Omental fat pad (tissue), 4 donors: ENCODE results near the gene FECH. TPM values are rescaled to one million over a fixed set of nuclear protein-coding genes. Genes with fewer than 3 reads are reported as not detected.

Source experiments
- ATAC-seq: fragments of 150-250 bp; one replicate; pipeline ENCODE4 v1.9.1; 2016; ENCODE audit warnings: mild to moderate bottlenecking, moderate library complexity; ENCODE audit not compliant: low FRiP score
- DNase-seq: peaks from one replicate; pipeline ENCODE4 v3.0.0-alpha.2; 2019; ENCODE audit warnings: low spot score
- CTCF ChIP-seq, 3 donors: fragments of 450-650 bp; IDR thresholded peaks; one replicate each; pipeline ENCODE4 v1.5.1; 2016 to 2017; ENCODE audit warnings: antibody characterized with exemption in 3 of 3, mild to moderate bottlenecking in 3 of 3, moderate library complexity in 2 of 3
- total RNA-seq, 4 donors: library from RNA; depleted of rRNA; stranded (reverse); fragments of >200 nt; gene quantifications; one replicate each; pipeline ENCODE4 v1.1.0, GENCODE V29; 2016

Gene FECH
- total RNA-seq, 4 donors from 2014 or later = 22.3 to 53.0 (median 31.7) TPM

GRCh38 chr18:57583297-57583835 is 3.1 kb downstream of the FECH start:
- no peak for TF ChIP-seq CTCF (IDR thresholded peaks at IDR 0.05)
- no peak for DNase-seq
- no peak for ATAC-seq

DNA sequence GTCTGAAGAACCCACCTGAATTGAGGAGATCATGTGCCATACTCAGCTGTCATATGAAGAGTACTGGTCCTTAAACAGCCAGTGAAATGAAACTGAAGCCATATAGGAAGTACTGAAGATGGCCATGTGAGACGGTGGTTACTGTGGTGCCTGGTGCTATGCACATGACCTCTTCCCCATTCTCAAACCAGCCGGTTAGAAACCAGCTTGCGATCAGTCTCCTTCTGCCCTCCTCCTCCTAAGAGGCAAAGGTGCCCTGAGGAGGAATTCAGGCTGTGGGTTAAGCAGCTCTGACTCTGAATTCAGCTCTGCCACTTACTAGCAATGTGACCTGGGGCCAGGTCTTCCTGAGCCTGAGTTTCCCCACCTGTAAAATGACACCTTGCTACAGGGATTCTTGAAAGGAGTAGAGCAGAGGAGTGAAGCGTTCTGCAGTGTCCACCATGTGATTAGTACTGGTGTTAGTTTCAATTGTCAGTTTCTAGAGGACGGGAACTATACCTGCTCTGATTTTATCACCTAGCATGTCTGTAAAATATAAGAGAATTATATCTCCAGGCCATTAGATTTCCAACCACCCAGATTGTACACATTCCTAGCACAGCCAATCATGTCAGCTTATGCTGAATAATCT is 5.1 kb downstream of the FECH start:
- TF ChIP-seq CTCF (IDR thresholded peaks at IDR 0.05) = no peak
- DNase-seq = no peak
- ATAC-seq = no peak

DNA sequence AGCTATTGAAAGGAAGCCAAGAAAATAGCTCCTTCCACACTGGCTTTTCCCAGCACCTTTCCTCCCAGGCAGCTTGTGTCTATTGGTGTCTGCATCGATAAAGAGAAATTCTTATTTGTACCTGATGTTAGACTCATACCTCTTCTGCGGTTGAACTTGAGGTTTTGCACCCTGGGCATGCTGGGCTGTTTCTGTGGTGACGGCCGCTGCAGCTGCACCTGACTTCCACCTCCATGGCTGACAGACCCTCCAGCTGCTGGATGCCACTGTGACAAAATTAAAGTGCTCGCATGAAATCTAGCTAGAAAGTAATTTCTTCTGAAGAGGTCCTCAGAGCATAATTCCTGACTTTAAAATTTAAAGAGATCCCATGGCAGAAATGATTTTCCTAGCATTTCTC is 6.6 kb downstream of the FECH start:
- ATAC-seq (no peak), DNase-seq (no peak)
- TF ChIP-seq CTCF (IDR thresholded peaks at IDR 0.05) = no peak

GRCh38 chr18:57576316-57576715 is 10.2 kb downstream of the FECH start:
- TF ChIP-seq CTCF (IDR thresholded peaks at IDR 0.05) = no peak
- DNase-seq (no peak), ATAC-seq (no peak)

GRCh38 chr18:57575542-57575941 is 11.0 kb downstream of the FECH start:
- no peak for DNase-seq
- no peak for ATAC-seq
- no peak for TF ChIP-seq CTCF (IDR thresholded peaks at IDR 0.05)

- ATAC-seq (no peak), DNase-seq (no peak)
- TF ChIP-seq CTCF (IDR thresholded peaks at IDR 0.05) = no peak
These were observed 11.6 kb downstream of the FECH start for GRCh38 chr18:57574866-57575265.

- no peak for TF ChIP-seq CTCF (IDR thresholded peaks at IDR 0.05)
- DNase-seq (no peak), ATAC-seq (no peak)
These were observed 16.3 kb downstream of the FECH start for GRCh38 chr18:57570162-57570561.
